ENCODE measurements around the gene SNX5. TPM values are rescaled to one million over a fixed set of nuclear protein-coding genes. Genes with fewer than 3 reads are reported as not detected.
A peak's percentile ranks its signal among the peaks of the same experiment; 100 is the strongest.

SNX5 gene
- polyA plus RNA-seq, 1 experiment: 150 TPM

- ChIA-PET POLR2A (no interaction called here), CTCF (interaction anchor here (1.2 kb wide), 2 partner anchors 16 to 20 kb away, joined by 3 to 6 read pairs; no protein-coding TSS in a partner anchor)
- Histone ChIP-seq H3K27ac (ENCODE audit: low read depth, low read length) (no peak overlapping the region), H3K27me3 (ENCODE audit: control insufficient read depth, insufficient read depth, low read length) (no peaks in the 10 kb centered on the region), H3K9me3 (ENCODE audit: control insufficient read depth, insufficient read depth, low read length) (no peaks in the 10 kb centered on the region), H3K4me3 (ENCODE audit: low read depth, low read length) (no peak overlapping the region)
- no peak for TF ChIP-seq CTCF (IDR thresholded peaks at IDR 0.05; ENCODE audit: low read depth, low read length)
- DNase-seq (ENCODE audit: low read depth, low spot score): no peak
These were observed 26.8 kb downstream of the SNX5 start for GRCh38 chr20:17941826-17942196.

- ChIA-PET CTCF (interaction anchor here (1.2 kb wide), 2 partner anchors 17 to 20 kb away, joined by 3 to 6 read pairs; no protein-coding TSS in a partner anchor), POLR2A (no interaction called here)
- Histone ChIP-seq H3K9me3 (ENCODE audit: control insufficient read depth, insufficient read depth, low read length) (no peaks in the 10 kb centered on the region), H3K27ac (ENCODE audit: low read depth, low read length) (no peak overlapping the region), H3K27me3 (ENCODE audit: control insufficient read depth, insufficient read depth, low read length) (no peaks in the 10 kb centered on the region), H3K4me3 (ENCODE audit: low read depth, low read length) (no peak overlapping the region)
- DNase-seq (ENCODE audit: low read depth, low spot score): no peak
- no peak for TF ChIP-seq CTCF (IDR thresholded peaks at IDR 0.05; ENCODE audit: low read depth, low read length)
These were observed 27.3 kb downstream of the SNX5 start for GRCh38 chr20:17941087-17941825.

GRCh38 chr20:17940224-17940971 lies 28.2 kb downstream of the SNX5 start:
- Histone ChIP-seq H3K27me3 (ENCODE audit: control insufficient read depth, insufficient read depth, low read length) (no peaks in the 10 kb centered on the region), H3K27ac (ENCODE audit: low read depth, low read length) (peak overlapping the region; percentile 47), H3K4me3 (ENCODE audit: low read depth, low read length) (no peak overlapping the region), H3K9me3 (ENCODE audit: control insufficient read depth, insufficient read depth, low read length) (no peaks in the 10 kb centered on the region)
- CTCF ChIA-PET: interaction anchor here (1.1 to 3.5 kb wide), 3 partner anchors 16 to 324 kb away, joined by 3 to 17 read pairs (median 12); no protein-coding TSS in a partner anchor
- DNase-seq (ENCODE audit: low read depth, low spot score): no peak
- POLR2A ChIA-PET: interaction anchor here (0.5 kb wide), 1 partner anchor 1940 kb away, joined by 10 read pairs; no protein-coding TSS in a partner anchor
- no peak for TF ChIP-seq CTCF (IDR thresholded peaks at IDR 0.05; ENCODE audit: low read depth, low read length)

- ChIA-PET POLR2A (interaction anchor here (0.5 to 1.2 kb wide), 8 partner anchors 10 to 1941 kb away, joined by 3 to 10 read pairs (median 3); partner anchors contain the start of gene RRBP1), CTCF (interaction anchor here (0.5 to 3.9 kb wide), 26 partner anchors 9 to 435 kb away, joined by 3 to 23 read pairs (median 8); no protein-coding TSS in a partner anchor)
- no peak overlapping the region for H3K27ac ChIP-seq (ENCODE audit: low read depth, low read length)
- no peak for TF ChIP-seq CTCF (IDR thresholded peaks at IDR 0.05; ENCODE audit: low read depth, low read length)
- H3K9me3 ChIP-seq (ENCODE audit: control insufficient read depth, insufficient read depth, low read length): no peaks in the 10 kb centered on the region
- H3K4me3 ChIP-seq (ENCODE audit: low read depth, low read length): no peak overlapping the region
- H3K27me3 ChIP-seq (ENCODE audit: control insufficient read depth, insufficient read depth, low read length): no peaks in the 10 kb centered on the region
- no peak for DNase-seq (ENCODE audit: low read depth, low spot score)
These were observed 28.9 kb downstream of the SNX5 start for GRCh38 chr20:17939622-17940223.

Data from AG04450 (cell line).